HTR-8/SVneo (cell line): ENCODE results near the gene ANAPC15.
"Not testable (repeated sequence)": the region's sequence is repeated elsewhere in the genome, so short reads cannot be mapped to it uniquely, and the experiment has no call there.

ENCODE experiments used
- DNase-seq: peaks from one replicate; pipeline ENCODE4 v3.0.0; 2011; ENCODE audit warnings: low spot score, mixed read lengths; ENCODE audit not compliant: insufficient read length
- FAIRE-seq: peaks from 2 replicates; lab custom pipeline; 2011; peaks lifted over from hg19 to GRCh38; lab: Jason Lieb, UNC

The ANAPC15 gene

GRCh38 chr11:72112143-72112977 is at the start of gene ANAPC15:
Gene ANAPC15, minus strand, starts transcription at chr11:72112695. Its CDS starts 1,419 bp downstream, at chr11:72111276.
- FAIRE-seq: peak; percentile 96

GRCh38 chr11:72160319-72160718 is 47.8 kb upstream of the ANAPC15 start:
- DNase-seq: no peak
- FAIRE-seq: no peak

More at GRCh38 chr11:72112143-72112977, at the start of gene ANAPC15:
- DNase-seq: peak; percentile 97

GRCh38 chr11:72157131-72157530 is 44.6 kb upstream of the ANAPC15 start:
- no peak for DNase-seq
- FAIRE-seq: no peak

GRCh38 chr11:72155751-72156150 is 43.3 kb upstream of the ANAPC15 start:
- no peak for DNase-seq
- FAIRE-seq: no peak

GRCh38 chr11:72154816-72155215 is 42.3 kb upstream of the ANAPC15 start:
- FAIRE-seq (no peak), DNase-seq (no peak)

GRCh38 chr11:72153874-72154273 is 41.4 kb upstream of the ANAPC15 start:
- DNase-seq, FAIRE-seq: not testable (repeated sequence)

GRCh38 chr11:72150882-72151281 is 38.4 kb upstream of the ANAPC15 start:
- FAIRE-seq: no peak
- no peak for DNase-seq

- no peak for FAIRE-seq
Observed at GRCh38 chr11:72146625-72147024, 34.1 kb upstream of the ANAPC15 start.

GRCh38 chr11:72144807-72145565 is 32.5 kb upstream of the ANAPC15 start:
- FAIRE-seq: peak; percentile 77
- peak; percentile 51 for DNase-seq

More at GRCh38 chr11:72146625-72147024, 34.1 kb upstream of the ANAPC15 start:
- no peak for DNase-seq

GRCh38 chr11:72142543-72142942 is 30.0 kb upstream of the ANAPC15 start:
- not testable (repeated sequence) for FAIRE-seq, DNase-seq

GRCh38 chr11:72142086-72142485 is 29.6 kb upstream of the ANAPC15 start:
- not testable (repeated sequence) for FAIRE-seq, DNase-seq

GRCh38 chr11:72141066-72141465 is 28.6 kb upstream of the ANAPC15 start:
- peak; percentile 86 for FAIRE-seq
- DNase-seq: peak; percentile 71

GRCh38 chr11:72140661-72141060 is 28.2 kb upstream of the ANAPC15 start:
- FAIRE-seq: no peak

GRCh38 chr11:72139500-72139899 is 27.0 kb upstream of the ANAPC15 start:
- DNase-seq (no peak), FAIRE-seq (no peak)

More at GRCh38 chr11:72140661-72141060, 28.2 kb upstream of the ANAPC15 start:
- no peak for DNase-seq

GRCh38 chr11:72138821-72139390 is 26.4 kb upstream of the ANAPC15 start:
- no peak for FAIRE-seq
- DNase-seq: no peak

- peak; percentile 73 for FAIRE-seq
- no peak for DNase-seq
Observed at GRCh38 chr11:72136684-72137262, 24.3 kb upstream of the ANAPC15 start.

- no peak for DNase-seq
- peak; percentile 63 for FAIRE-seq
Observed at GRCh38 chr11:72135891-72136683, 23.6 kb upstream of the ANAPC15 start.

GRCh38 chr11:72135473-72135872 is 23.0 kb upstream of the ANAPC15 start, which contains the start of gene FOLR3:
Gene FOLR3, plus strand, starts transcription at chr11:72135725. Its CDS starts 228 bp downstream, at chr11:72135953.
- not testable (repeated sequence) for FAIRE-seq, DNase-seq

- DNase-seq (no peak), FAIRE-seq (no peak)
Observed at GRCh38 chr11:72132646-72133045, 20.2 kb upstream of the ANAPC15 start.
